SK-N-SH (cell line): Measurements from ENCODE around the gene VAMP8.

Experiments used
- CTCF ChIP-seq: fragments of 200-600 bp; sonication (generic); IDR thresholded peaks from 2 replicates; pipeline ENCODE4 v1.6.1; 2017; ENCODE audit warnings: antibody characterized with exemption, mild to moderate bottlenecking, moderate library complexity
- EP300 ChIP-seq, 2 experiments: IDR thresholded peaks; 2 replicates each; pipeline versions ENCODE4 v1.4.0 to v1.6.1; 2012; ENCODE audit warnings: borderline replicate concordance in 1 of 2, low read depth in 1 of 2, low read length in 1 of 2
- EZH2phosphoT487 ChIP-seq: fragments of 200-600 bp; sonication (generic); IDR thresholded peaks from 2 replicates; pipeline ENCODE4 v1.6.1; 2017; ENCODE audit warnings: low read depth, mixed run types, mild to moderate bottlenecking, antibody characterized with exemption, moderate library complexity, borderline replicate concordance
- GABPA ChIP-seq: IDR thresholded peaks from 2 replicates; pipeline ENCODE4 v1.4.0; 2012; ENCODE audit warnings: low read depth, mild to moderate bottlenecking
- MAX ChIP-seq: IDR thresholded peaks from 2 replicates; pipeline ENCODE4 v1.4.0; 2012; ENCODE audit warnings: low read depth
- MEF2A ChIP-seq: IDR thresholded peaks from 2 replicates; pipeline ENCODE4 v1.4.0; 2012; ENCODE audit warnings: low read depth, borderline replicate concordance
- NFIC ChIP-seq: IDR thresholded peaks from 2 replicates; pipeline ENCODE4 v1.4.0; 2012; ENCODE audit warnings: borderline replicate concordance
- REST ChIP-seq: IDR thresholded peaks from 2 replicates; pipeline ENCODE4 v1.6.1; 2012; ENCODE audit warnings: mild to moderate bottlenecking, low read depth, low read length, moderate library complexity
- SMC3 ChIP-seq: IDR thresholded peaks from 2 replicates; pipeline ENCODE4 v1.6.1; 2012; ENCODE audit warnings: low read depth, low read length, improper control_type of control experiment
- TAF1 ChIP-seq: IDR thresholded peaks from 2 replicates; pipeline ENCODE4 v1.6.1; 2012; ENCODE audit warnings: low read depth, mild to moderate bottlenecking, low read length, moderate library complexity, borderline replicate concordance
- TCF12 ChIP-seq: IDR thresholded peaks from 2 replicates; pipeline ENCODE4 v1.4.0; 2012
- TEAD4 ChIP-seq: IDR thresholded peaks from 2 replicates; pipeline ENCODE4 v1.4.0; 2012; ENCODE audit warnings: mild to moderate bottlenecking, borderline replicate concordance; ENCODE audit not compliant: insufficient read depth
- USF2 ChIP-seq: fragments of 150-350 bp; IDR thresholded peaks from 2 replicates; pipeline ENCODE4 v1.6.1; 2017; ENCODE audit warnings: antibody characterized with exemption, low read length, low read depth, borderline replicate concordance
- ZBTB33 ChIP-seq: IDR thresholded peaks from 2 replicates; pipeline ENCODE4 v1.4.0; 2012; ENCODE audit warnings: low read depth, borderline replicate concordance

- no peak for TF ChIP-seq TAF1
- TF ChIP-seq REST: no peak
- TF ChIP-seq SMC3: no peak
- TF ChIP-seq CTCF: no peak
- no peak for TF ChIP-seq MEF2A
- TF ChIP-seq EZH2phosphoT487: no peak
- no peak for TF ChIP-seq GABPA
- TF ChIP-seq EP300 (IDR thresholded peaks at IDR 0.05; ENCODE audit: borderline replicate concordance in 1 of 2, low read depth in 1 of 2, low read length in 1 of 2): no peak
- TF ChIP-seq USF2: no peak
- TF ChIP-seq TCF12: no peak; the same call in 1 of the 2 replicates
- TF ChIP-seq ZBTB33: no peak
- no peak for TF ChIP-seq NFIC
- TF ChIP-seq MAX: no peak
- no peak for TF ChIP-seq TEAD4
Observed at GRCh38 chr2:85585781-85586105, 8.4 kb downstream of the VAMP8 start.
